HUES64 (cell line): ENCODE data around the gene FILIP1.

Source experiments
- H3K27ac ChIP-seq: 2 replicates; pipeline ENCODE4 v1.7.0; 2013; ENCODE audit warnings: low read depth, low read length, inconsistent platforms
- H3K27me3 ChIP-seq: 2 replicates; pipeline ENCODE4 v1.6.1; 2013; ENCODE audit warnings: mild to moderate bottlenecking, low read length; ENCODE audit not compliant: insufficient read depth
- H3K36me3 ChIP-seq: 2 replicates; pipeline ENCODE4 v1.6.1; 2013; ENCODE audit warnings: mild to moderate bottlenecking, low read length; ENCODE audit not compliant: insufficient read depth
- H3K4me1 ChIP-seq: 2 replicates; pipeline ENCODE4 v1.6.1; 2013; ENCODE audit warnings: mild to moderate bottlenecking, low read length, moderate library complexity; ENCODE audit not compliant: insufficient read depth
- H3K4me3 ChIP-seq: 2 replicates; pipeline ENCODE4 v1.5.1; 2013; ENCODE audit warnings: mild to moderate bottlenecking, low read length, moderate library complexity
- H3K9ac ChIP-seq: 2 replicates; pipeline ENCODE4 v1.6.1; 2013; ENCODE audit warnings: mild to moderate bottlenecking, low read depth, low read length
- H3K9me3 ChIP-seq: 2 replicates; pipeline ENCODE4 v1.6.1; 2013; ENCODE audit warnings: low read depth, low read length; ENCODE audit not compliant: insufficient read depth
- WGBS: fragments of 150-250, 120-280 bp; methylation state at CpG from one replicate; pipeline ENCODE4 v1.1.7; 2013; ENCODE audit warnings: missing lambda C conversion rate; 5-methylcytosine and 5-hydroxymethylcytosine counted together

Gene FILIP1

DNA sequence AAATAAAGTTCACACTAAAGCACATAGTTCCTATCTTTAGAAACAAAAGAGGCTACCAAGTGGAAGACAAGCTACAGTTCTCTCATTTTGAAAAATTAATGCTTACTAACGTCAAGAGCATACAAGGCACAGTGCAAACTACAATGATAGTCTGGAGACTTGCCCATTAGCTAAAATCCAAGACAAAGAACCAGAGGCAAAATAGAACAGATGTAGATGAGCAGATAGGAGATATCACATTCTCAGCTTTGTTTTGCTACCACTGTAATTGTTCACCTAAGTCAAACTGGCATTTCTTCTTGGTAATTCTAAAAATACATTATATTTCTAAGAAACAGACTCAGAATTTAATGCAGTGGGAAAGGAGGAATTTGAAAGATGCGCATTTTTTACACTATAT is 214.2 kb downstream of the FILIP1 start:
- Histone ChIP-seq H3K27me3 (no peaks in the 10 kb centered on the region), H3K9ac (no peak overlapping the region), H3K36me3 (no peaks in the 10 kb centered on the region), H3K4me3 (no peak overlapping the region), H3K4me1 (peaks cover 66% of the 10 kb centered on the region), H3K9me3 (no peaks in the 10 kb centered on the region), H3K27ac (0 out of 2 replicates have a peak overlapping the region, but pooled peaks have one; percentile 20)
- WGBS = 86% methylated on average over 1 of the region's 2 CpGs

DNA sequence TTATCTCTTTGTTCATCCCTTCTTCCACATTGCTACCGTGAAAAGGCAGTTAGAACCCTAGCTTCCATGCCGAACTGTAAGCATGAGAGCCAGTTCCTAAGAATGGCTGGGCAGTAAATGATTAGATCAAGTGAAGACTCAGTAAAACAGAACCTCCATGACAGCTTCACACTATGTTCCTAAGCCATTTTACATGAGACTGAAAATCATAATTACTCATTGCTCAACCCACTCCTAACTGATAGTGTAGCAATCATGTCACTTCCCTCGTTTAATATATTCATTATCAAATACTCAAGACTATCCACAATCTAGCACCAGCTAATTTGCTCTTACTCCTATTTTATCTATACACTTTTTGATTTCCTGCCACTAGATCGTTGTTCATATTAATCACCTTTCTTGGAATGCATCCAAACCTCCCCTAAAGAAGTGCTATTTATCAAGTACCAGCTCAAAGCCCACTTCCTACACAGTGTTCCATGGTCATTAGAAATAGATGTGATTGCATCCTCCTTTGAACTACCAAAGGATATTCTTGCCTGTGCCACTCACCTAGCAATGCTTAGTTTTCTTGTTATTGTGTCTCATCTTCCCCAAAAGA is 215.0 kb downstream of the FILIP1 start:
- no peak overlapping the region for H3K4me3 ChIP-seq
- no peaks in the 10 kb centered on the region for H3K9me3 ChIP-seq
- 95% methylated on average over 4 of the region's 4 CpGs for WGBS
- peaks cover 3% of the 10 kb centered on the region; the same call in 1 of the 2 replicates for H3K36me3 ChIP-seq
- peaks cover 73% of the 10 kb centered on the region for H3K4me1 ChIP-seq
- H3K27me3 ChIP-seq = no peaks in the 10 kb centered on the region
- H3K9ac ChIP-seq = no peak overlapping the region
- no peak overlapping the region for H3K27ac ChIP-seq

DNA sequence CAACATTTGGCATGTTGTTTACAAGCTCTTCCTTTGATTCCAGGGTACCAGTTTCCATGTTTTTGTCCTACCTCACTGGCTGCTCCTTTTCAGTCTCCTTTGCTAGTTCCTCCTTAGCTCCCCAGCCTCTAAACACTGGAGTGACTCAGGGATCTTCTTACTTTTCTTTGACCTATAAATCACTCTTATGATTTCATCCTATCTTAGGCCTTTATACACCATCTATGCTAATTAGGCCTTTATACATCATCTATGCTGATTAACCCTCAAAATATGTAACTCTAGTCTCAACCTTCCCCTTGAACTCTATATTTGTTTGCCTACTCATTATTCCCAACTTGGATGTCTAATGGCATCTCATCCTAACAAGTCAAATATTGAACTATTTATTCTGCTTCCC is 218.5 kb downstream of the FILIP1 start:
- Histone ChIP-seq H3K36me3 (peaks cover 30% of the 10 kb centered on the region), H3K4me3 (no peak overlapping the region), H3K4me1 (peaks cover 42% of the 10 kb centered on the region), H3K9ac (no peak overlapping the region), H3K27ac (no peak overlapping the region), H3K9me3 (peaks cover 15% of the 10 kb centered on the region), H3K27me3 (no peaks in the 10 kb centered on the region)

DNA sequence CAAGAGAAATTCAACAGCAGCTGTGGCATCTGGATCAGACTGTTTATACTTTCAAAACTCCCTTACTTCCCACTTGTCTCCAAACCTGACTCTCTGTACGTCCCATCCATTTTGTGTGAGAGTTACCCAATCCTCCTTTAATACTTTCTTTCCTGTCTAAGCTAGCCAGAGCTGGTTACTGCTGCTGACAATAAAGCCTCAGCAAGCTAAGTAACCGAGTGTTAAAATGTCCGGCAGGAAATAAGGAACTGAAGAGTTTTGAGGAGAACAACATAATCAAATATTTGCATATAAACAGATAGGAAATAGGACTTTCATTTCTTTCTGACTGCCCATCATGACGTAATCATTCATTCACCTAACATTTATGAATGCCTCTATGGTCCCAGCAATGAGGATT is 220.6 kb downstream of the FILIP1 start:
- H3K27me3 ChIP-seq = no peaks in the 10 kb centered on the region
- H3K4me3 ChIP-seq = no peak overlapping the region
- H3K36me3 ChIP-seq = peaks cover 30% of the 10 kb centered on the region
- peaks cover 34% of the 10 kb centered on the region for H3K4me1 ChIP-seq
- peaks cover 15% of the 10 kb centered on the region for H3K9me3 ChIP-seq
- H3K9ac ChIP-seq = no peak overlapping the region
- H3K27ac ChIP-seq = peak overlapping the region; percentile 27
- WGBS = 95% methylated on average over 4 of the region's 4 CpGs

DNA sequence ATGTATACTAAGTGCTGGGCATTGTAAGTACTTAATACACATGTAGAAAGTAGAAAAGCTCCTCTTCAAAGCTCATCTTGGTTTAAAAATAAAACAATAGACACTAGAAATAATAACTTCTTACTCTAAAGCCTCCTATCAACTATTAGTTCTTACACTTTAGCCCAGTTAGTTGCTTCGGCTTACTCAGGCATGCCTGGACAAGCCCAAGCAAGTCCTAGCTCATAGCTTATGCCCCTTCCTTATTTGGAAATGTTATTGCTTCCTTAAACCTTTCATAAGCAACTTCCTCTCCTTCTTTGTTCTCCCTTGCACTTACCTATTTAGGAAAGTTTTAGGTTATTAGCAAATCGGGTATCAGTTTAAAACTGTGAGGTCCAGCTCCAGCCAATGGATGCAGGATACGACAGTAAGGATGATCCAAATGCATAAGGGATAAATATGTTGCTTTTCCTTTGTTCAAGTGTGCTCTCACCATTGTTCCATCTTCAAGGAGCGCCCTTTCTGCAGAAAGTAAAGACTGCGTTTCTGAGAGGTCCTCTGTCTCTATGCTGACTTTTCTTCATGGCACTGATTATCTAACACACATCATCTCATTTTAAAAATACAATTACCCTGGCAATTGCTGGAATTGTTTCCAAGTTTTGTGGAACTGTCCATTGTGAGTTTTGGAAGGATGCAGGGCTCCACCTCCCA is 221.3 kb downstream of the FILIP1 start:
- Histone ChIP-seq H3K4me3 (no peak overlapping the region), H3K36me3 (peaks cover 30% of the 10 kb centered on the region), H3K27me3 (no peaks in the 10 kb centered on the region), H3K27ac (peak overlapping the region; percentile 48), H3K4me1 (peaks cover 40% of the 10 kb centered on the region), H3K9me3 (peaks cover 15% of the 10 kb centered on the region), H3K9ac (no peak overlapping the region)
- 93% methylated on average over 5 of the region's 5 CpGs for WGBS

DNA sequence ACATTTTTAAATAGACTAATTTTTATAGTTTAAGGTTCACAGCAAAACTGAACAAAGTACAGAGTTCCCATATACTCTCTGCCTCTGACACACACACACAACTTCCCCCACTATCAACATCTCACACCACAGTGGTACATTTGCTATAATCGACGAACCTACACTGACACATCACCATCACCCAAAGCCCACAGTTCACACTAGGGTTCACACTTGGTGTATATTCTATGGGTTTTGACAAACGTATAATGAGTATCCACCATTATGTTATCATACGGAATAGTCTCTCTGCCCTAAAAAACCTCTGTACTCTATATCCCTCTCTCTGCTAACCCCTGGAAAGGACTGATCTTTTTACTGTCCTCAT is 224.6 kb downstream of the FILIP1 start:
- no peak overlapping the region for H3K9ac ChIP-seq
- H3K27ac ChIP-seq = peak overlapping the region; percentile 12
- peaks cover 15% of the 10 kb centered on the region for H3K9me3 ChIP-seq
- H3K4me3 ChIP-seq = no peak overlapping the region
- 92% methylated on average over 4 of the region's 4 CpGs for whole genome bisulfite sequencing
- H3K27me3 ChIP-seq = no peaks in the 10 kb centered on the region
- peaks cover 27% of the 10 kb centered on the region for H3K4me1 ChIP-seq
- H3K36me3 ChIP-seq = peaks cover 39% of the 10 kb centered on the region

DNA sequence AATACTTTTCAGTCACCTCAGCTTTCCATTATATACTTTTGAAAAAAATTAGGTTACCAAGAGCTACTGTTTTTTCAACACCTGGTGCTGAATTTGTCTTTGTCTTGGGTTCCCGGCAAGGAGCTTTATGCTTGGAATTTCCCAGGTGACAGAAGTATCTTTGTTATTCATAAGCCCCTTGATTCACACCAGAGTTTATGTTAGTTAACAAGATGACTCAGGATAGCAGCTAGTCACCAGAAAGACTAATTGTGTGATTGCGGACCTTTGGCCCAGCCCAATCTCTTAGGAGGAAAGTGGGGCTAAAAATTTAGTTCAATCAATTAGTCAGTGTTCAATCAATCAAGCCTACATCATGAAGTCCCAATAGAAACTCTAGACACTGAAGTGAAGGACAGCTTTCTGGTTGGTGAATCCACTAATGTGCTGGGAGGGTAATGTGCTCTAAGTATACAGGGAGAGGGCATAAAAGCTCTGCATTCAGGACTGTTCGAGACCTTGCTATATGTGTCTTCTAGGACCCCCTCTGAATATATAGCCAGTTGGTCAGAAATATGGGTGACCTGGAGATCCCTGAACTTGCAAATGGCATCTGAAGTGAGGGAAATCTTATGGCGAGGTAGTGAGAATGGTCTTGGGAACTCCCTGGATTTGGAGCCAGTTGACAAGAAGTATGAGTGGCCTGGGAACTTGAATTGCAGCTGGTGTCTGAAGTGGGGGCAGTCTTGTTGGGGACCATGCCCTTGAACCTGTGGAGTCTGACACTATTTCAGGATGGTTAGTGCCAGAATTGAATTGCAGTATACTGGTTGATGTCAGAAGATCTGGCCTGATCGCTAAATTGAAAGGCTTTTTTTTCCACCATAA is 225.2 kb downstream of the FILIP1 start:
- H3K4me1 ChIP-seq = peaks cover 23% of the 10 kb centered on the region
- peak overlapping the region; percentile 20; the same call in 1 of the 2 replicates for H3K4me3 ChIP-seq
- H3K9ac ChIP-seq = peak overlapping the region; percentile 59
- 49% methylated on average over 4 of the region's 5 CpGs for WGBS
- peaks cover 42% of the 10 kb centered on the region for H3K36me3 ChIP-seq
- peaks cover 15% of the 10 kb centered on the region for H3K9me3 ChIP-seq
- H3K27ac ChIP-seq = peak overlapping the region; percentile 81
- no peaks in the 10 kb centered on the region for H3K27me3 ChIP-seq

DNA sequence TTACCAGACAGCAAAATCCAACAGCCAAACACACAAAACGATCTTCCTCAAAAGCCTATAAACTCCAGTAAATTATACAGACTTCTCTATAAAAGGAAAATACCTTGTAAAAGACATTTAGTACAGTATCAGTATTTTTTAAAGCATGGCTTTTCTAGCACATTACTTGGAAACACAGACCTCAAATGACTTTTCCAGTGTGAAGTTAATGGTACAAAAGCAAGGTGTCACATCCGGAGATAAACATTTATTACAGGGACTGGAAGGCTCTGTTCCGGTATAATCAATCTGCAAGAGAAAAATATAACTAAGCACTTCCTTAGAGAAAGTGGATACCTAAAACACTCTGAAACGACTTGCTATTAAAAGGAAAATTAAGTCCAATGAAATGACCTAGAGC is 226.1 kb downstream of the FILIP1 start:
- WGBS = 68% methylated on average over 4 of the region's 4 CpGs
- peaks cover 7% of the 10 kb centered on the region for H3K9me3 ChIP-seq
- H3K4me3 ChIP-seq = peak overlapping the region; percentile 20; the same call in 1 of the 2 replicates
- H3K9ac ChIP-seq = peak overlapping the region; percentile 59
- peaks cover 23% of the 10 kb centered on the region for H3K4me1 ChIP-seq
- peak overlapping the region; percentile 81 for H3K27ac ChIP-seq
- H3K36me3 ChIP-seq = peaks cover 43% of the 10 kb centered on the region
- H3K27me3 ChIP-seq = no peaks in the 10 kb centered on the region

DNA sequence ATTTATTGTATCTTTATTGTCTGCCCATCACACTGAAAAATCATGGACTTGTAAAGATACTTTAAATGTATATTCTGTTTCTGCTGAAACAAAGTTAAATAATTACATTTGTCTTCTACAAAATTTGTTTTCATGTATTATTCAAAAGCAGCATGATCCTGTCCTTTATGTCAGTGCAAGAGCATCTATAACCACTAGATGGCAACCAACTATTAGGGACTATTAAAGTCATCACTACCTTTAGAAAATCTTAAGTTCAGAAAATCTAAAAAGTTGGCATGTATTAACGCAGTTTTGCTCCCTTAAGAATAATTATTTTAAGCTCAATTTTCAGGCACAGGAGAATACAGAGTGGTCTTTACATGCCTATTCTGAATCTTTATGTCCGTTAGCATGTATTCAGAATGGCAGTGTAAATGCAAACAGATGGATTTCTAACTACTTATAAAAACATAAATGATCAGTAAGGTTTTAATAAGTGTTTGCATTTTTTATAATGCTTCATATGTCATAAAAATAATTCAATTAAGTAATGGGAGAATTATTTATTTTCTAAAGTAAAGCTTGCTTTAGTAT is 226.8 kb downstream of the FILIP1 start:
- H3K36me3 ChIP-seq = peaks cover 38% of the 10 kb centered on the region
- 64% methylated on average over 2 of the region's 2 CpGs for WGBS
- H3K9me3 ChIP-seq = peaks cover 5% of the 10 kb centered on the region; the same call in 1 of the 2 replicates
- no peak overlapping the region for H3K27ac ChIP-seq
- no peaks in the 10 kb centered on the region for H3K27me3 ChIP-seq
- no peak overlapping the region for H3K4me3 ChIP-seq
- H3K9ac ChIP-seq = no peak overlapping the region
- peaks cover 23% of the 10 kb centered on the region for H3K4me1 ChIP-seq

DNA sequence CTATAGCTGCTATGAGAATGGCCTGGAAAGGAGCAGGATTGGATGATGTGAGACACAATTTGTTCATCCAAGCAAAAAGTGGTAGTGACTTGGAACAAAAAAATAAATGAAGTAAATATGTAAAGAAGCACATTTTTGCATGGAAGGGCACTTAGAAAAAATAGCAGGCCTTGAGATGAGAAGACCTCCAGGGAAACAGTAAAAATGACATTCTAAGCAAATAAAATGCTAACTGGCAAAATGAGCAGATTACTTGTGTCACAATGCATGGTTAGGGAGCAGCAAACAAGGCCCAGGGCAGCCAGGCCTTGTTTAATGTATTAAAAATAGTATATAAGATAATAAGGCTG is 230.2 kb downstream of the FILIP1 start:
- peaks cover 59% of the 10 kb centered on the region for H3K36me3 ChIP-seq
- no peak overlapping the region for H3K27ac ChIP-seq
- no peak overlapping the region for H3K4me3 ChIP-seq
- H3K9me3 ChIP-seq = no peaks in the 10 kb centered on the region
- H3K4me1 ChIP-seq = peaks cover 16% of the 10 kb centered on the region
- no peaks in the 10 kb centered on the region for H3K27me3 ChIP-seq
- H3K9ac ChIP-seq = no peak overlapping the region
